SU-DHL-6 (cell line): Measurements from ENCODE around the gene DEPDC5.

Source experiments
- CTCF ChIP-seq: fragments of 200-600 bp; sonication (generic); IDR thresholded peaks from one replicate; pipeline ENCODE4 v1.5.1; 2017; ENCODE audit warnings: antibody characterized with exemption, mild to moderate bottlenecking, low read length, moderate library complexity; ENCODE audit not compliant: insufficient read depth, poor library complexity, severe bottlenecking
- EZH2phosphoT487 ChIP-seq: fragments of 200-600 bp; sonication (generic), shearing (Covaris generic); conservative IDR thresholded peaks from 2 replicates; pipeline ENCODE4 v1.6.1; 2018; ENCODE audit warnings: mild to moderate bottlenecking, antibody characterized with exemption, low read length, moderate library complexity, mixed read lengths

- TF ChIP-seq CTCF = no peak
- no peak for TF ChIP-seq EZH2phosphoT487
Observed at GRCh38 chr22:31814942-31815341, 61.1 kb downstream of the DEPDC5 start.
